GDM1 (cell line): ENCODE results near the gene SESN3.
"Not testable (repeated sequence)": the region's sequence is repeated elsewhere in the genome, so short reads cannot be mapped to it uniquely, and the experiment has no call there.

Experiments
- DNase-seq: peaks from one replicate; lab custom pipeline; 2025; lab: John Stamatoyannopoulos, UW

Gene SESN3

DNA sequence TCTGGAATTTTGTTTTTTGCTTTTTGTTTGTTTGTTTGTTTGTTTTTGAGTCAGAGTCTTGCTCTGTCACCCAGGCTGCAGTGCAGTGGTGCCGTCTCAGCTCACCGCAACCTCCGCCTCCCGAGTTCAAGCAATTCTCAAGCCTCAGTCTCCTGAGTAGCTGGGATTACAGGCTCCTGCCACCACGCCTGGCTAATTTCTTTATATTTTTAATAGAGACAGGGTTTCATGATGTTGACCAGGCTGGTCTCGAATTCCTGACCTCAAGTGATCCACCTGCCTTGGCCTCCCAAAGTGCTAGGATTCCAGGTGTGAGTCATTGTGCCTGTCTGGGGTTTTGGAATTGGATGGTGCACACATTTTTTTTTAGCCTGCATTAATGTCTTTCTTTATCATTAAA, 20.9 kb upstream of the SESN3 start:
- DNase-seq = not testable (repeated sequence)

DNA sequence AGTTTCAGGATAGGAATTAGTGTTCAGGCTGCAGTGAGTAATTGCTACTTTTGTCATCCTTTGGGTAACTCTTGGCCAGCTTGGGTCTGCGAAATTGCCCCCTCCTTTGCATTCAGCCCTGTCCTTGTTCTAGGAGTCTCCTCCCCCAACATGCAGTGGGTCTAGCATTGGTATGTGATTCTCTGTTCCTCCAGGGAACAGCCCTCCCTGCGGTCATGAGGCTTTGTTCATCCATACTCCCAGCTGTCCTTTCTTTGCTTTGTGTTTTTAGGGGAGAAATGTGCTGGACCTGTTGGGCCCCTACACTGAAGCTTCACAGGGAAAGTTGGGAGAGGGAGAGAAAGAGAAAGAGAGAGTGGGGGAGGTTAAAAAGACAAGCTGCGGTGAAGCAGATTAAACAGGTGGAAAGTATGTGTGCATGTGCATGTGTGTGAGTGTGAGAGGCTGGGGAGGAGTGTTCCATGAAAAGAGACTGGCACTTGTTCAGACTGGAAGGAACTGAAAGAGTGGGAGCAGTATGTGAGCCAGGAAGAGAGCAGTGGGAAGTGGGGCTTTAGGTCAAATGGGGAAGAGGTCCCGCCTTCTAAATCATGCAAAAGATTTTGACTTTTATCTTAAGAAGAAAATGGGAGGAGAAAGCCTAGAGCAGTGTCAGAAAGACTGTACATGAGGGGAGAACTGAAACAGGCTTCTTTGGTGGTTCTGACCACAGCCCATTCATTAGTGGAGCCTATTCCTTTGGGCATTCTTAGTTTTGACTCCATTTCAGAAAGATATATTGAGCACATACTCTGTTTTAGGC, 17.9 kb upstream of the SESN3 start:
- no peak for DNase-seq

DNA sequence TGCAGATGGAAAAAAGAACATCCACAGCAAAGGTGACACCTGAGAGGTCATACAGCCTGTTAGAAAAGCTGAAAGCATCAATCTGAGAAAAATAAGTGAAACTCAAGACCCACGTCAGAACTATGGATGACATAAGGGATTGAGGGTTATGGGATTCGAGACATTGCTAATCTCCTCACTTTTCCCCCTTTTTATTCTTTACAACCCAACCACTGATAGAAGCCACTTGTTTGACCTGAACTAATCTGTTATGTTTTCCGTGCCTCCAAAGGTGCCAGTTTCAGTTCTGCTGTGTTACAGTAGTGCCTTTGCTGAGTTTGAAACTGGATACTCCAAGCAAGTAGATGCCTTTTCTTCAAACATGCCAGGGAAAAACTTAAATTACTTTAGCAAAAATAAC, 16.9 kb upstream of the SESN3 start:
- DNase-seq = no peak

DNA sequence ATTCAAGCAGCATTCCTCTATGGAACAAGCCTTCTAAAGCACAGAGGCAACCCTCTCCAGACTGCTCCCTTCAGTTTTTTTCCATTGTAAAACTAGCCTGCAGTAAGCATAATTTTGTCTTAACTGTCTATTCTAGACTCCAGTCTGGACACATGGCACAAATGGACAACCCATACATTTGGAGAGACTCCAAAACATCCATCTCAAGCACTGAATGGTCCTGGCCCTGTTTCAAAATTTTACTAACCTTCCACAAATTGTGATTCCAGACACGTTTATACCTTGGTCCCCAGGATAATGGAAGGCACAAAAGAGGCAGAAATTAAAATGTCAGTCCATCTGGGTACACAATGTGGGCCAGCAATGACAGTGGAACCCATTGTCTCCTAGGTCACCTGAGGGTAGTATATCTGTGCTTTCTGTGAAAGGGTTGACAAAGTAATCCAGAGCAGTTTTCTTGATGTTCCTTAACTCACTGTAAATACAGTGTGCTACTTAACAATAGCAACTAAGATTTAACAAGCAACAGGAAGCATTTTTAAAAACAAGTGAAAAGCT, 16.2 kb upstream of the SESN3 start:
- DNase-seq = no peak

DNA sequence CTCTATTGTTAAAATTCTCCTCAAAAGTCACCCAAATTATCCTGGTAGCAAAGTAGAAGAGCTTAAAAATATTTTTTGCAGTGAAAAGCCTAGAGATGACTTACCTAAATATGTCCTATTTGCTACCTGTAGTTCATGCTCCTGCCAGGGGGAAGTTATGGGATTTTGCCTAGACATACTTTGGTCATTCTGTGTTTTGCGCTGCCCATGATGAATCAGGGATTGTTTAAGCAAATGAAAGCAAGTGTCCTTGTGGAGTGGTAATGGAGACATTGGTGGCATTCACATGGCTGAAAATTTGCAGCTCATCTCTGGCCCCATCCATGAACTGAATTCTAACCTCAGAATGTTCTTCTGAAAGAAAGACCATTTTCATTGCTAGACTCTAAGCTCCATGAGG, 14.6 kb upstream of the SESN3 start:
- no peak for DNase-seq

DNA sequence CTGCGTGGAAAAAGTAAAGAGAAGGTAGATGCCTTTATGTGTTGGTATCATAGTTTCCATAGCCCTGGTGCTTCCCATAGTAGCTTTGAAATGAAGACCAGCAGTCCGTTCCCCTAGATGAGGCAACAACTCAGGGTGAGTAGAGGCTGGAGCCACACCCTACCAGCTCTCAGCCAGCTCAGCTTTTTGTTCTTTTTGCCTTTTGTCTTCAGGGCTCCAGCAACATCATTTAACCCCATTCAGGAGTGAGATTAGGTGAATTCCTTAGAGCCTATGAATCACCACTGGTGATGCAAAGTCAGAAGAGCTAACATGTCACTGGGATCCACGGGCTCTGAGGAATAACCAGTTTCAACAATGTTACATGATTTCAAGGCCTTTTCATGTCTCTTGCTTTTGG, 14.0 kb upstream of the SESN3 start:
- DNase-seq = no peak

DNA sequence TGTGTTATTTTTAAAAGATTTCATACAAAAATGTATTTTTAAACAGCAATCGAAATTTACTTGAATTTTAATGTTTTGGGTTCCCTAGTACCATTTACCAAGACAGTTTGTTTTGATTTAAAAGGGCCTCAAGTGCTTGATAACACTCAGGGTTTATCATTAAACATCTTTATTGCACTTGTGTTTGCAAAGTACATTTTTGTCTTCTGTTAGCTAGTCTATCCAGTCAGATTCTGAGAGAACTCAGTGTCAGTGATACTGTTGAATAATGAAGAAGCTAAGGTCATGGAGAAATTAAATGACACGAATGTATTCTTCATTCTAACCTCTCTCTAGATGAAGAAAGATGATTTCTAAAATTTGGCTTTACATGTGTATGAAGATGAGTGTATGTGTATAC, 12.7 kb upstream of the SESN3 start:
- no peak for DNase-seq

DNA sequence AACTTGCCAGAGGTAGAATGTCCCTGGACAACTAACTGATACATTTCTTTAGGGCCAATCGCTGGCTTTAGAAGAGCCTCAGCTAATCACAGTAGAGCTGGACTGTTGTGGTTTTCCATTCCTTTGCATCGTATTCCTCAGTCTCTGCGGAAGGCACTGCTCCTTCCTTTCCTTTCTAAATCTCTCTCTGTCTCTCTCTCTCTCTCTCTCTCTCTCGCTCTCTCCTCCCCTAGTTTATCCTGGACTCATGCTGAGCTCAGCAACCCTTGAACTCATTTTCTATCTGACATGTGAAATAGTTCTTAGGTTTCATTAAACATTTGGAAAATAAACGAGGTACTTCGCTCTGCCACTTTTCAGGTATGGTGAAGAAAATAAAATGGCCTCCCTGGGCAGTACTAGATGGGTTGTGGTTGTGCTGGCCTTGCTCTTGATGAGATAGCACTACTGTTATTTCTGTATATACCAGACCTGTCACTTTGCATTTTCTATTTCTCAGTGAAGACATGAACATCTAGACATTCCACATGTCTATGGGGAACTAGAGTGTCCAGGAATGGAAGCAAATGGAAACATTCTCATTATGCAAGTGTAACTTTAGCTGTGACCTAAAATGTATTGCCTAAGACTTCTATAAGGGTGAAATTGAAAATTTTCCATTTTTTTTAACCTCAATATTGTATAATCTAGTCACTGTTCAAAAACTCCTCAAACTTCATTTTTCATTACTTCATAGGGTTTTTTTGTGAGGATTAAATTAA, 12.0 kb upstream of the SESN3 start:
- DNase-seq = no peak

DNA sequence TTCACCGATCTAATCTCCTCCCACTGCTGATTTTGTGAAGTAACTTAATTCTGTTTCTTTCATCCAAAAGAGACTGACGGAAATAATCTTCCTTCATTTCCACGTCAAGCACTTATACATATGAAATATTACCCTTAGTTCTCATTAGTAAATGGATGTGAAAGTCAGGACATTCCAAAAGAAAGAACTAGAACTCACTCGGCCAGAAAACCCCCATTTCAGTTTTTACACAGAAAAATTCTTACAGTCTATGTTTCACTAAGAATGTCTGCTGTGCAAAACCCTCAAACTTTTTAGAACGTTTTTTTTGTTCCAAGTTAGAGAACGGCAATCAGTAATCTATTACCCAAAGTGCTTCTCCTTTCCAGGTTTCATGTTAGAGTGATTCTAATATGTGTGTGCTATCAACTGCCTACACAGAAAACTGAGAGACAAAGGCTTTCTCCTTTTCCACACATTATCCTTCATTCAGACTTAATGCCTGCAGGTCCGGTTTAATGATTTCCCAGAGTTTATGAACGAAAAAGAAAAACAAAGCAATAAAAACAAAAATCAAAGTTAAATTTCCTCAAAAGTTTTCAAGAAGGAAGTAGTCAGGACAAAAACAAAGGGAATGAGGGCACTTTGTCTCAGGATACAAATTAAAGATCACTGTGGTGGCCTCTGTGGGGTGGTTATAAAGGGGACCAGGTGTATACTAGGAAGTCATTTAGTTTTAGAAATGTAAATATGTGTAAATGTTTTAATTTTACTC, 11.3 kb upstream of the SESN3 start:
- DNase-seq = no peak

DNA sequence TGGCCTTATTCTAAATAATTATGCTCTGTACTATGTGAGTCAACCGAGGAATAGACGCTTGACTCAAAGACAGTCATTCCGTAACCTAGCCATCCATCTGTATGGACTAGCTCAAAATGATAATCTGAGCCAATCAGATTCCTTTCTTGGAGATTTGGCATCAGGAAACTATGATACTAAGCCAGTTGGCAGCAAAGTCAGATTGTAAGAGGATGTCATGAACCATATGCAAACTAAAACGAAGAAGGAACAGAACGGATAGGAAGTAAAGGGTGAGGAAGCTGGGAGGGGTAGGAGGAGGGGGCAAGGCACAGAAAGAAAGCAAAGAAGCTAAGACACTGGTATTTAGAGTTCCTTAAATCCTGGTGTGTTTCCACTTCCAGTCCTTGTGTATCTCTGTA, 10.7 kb upstream of the SESN3 start:
- DNase-seq = no peak

DNA sequence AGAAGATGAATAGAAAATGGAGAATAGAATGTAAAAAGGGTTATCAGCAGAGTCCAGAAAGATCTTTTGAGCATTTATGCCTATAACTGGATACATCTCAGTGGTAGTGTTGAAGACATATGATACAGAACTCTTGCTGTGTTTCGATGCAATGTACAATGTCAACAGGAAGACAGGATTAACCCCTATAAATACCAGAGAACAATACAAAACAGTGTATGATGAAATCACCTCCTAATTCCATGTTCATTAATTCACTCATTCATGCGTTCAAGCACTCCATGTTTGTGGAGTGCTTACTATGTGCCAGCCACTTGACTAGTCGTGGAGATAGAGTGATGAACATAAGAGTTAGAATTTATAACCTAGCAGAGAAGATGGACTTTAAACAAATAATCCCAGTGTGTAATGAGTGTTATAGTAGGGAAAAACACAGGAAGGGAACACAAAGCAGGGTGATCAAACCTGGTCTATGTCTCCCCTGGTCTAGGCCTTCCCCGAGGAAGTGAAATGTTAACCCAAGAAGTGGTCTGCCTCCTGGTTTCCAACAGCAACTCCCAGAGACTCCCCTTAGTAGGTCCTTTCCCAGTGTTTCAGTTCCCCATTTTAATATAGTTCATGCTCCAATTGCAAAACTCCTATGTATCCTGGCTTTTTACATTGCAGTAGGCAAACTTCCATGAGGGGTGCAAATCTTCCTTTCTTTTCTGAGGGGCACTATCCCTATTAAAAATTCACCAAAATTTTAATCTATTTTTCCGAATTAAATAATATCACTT, 9.1 kb upstream of the SESN3 start:
- no peak for DNase-seq

DNA sequence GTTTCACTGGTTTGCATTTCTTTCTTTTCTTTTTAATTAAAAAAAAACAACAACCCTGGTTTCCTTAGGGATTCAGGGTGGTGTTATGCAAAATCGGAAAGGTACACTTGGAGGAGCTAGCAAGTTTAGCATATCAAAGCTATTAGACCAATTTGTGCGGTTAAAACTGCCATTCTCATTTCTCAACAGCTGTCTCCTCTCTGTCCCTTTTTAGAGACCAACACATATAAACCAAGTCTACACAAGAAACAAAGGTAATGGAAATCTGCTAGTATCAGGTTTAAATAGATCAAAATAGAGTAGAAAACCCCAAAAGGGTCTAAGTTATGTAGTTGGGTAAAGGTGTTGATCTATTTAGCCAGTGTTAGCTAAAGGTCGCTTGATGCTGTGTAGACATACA, 1.7 kb upstream of the SESN3 start:
- no peak for DNase-seq

DNA sequence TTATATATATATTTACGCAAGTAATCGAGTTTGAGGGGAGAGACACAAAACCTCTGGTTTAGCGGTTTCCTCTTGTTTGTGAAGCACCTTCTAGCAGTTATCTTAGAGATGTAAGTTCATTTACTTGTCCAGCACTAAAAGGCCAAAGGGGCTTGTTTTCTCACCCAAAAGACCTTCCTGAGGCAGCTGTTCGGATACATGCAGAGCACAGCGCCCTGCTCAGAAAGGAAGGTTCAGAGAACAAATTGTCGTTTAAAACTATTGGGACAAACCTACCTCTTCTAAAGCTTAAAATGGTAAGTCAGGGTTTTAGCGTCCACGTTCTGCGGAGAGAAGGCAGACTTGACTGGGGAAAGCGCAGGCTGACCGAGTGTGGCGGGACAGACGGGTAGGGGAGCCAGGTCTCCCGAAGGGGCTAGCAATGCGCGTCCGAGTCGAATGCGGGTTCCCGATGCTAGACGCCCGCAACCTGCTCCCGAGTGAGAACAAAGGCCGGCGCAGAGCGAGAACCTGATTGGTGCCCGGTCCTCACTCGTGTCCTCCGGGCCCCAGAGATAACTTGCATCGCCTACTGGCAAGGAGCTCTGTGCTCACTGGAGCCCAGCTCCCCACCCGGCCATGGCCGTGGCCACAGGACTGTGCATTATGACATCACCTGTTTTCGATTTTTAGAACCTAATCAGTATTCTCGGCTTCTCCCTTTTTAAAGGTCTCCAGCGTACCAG, 1.0 kb upstream of the SESN3 start:
- no peak for DNase-seq

DNA sequence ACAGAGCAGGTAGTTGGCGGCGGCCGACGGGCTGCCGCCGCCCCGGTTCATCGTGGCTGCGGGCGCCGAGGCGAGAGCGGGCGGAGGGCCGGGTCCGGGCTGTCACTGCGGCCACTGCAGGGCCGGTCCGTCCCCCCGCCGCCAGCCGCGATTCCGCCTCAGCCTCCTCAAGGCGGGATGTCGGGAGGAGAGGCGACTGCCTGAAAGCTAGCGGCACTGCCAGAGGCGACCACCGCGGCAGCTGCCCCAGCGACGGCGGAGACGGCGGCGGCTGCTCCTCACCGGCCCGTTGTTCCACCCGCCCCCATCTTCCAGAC, 234 bp downstream of the SESN3 start:
- DNase-seq = no peak

DNA sequence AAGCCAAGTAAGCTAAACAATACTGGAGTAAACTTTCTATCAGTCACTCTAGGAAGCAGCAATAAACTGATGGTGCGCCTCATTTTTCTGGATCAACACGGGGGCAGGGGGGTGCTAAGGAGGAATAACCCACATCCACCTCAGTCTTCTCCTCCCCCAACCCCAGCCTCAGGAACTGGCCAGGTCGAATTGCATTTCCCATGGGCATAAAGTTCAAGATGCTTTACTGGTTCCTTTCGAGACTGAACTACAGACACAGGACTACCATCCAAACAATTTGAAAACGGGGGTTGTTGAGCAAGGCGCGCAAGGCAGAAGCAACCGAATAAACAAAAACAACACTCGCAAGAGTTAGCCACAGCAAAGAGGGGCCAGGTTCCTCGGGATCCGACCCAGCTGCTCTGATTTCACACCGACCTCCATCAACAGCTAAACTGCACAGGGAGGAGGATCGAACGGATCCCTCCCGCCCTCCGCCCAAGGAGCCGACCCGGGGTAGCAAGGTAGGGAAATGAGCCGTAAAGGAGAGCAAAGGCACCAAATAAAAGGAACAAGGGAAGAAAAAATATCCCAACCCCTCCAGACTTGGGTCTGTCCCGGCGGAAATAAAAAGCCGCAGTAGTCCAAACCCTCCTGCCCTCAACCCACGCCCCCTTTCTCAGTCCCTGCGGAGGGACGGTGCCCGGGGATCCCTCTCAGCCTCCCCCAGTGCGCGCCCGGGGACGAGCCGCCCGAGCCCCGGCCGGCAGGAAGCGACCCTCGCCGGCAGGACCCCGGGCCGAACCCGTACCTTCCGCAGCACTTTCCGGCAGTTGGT, 801 bp downstream of the SESN3 start:
- DNase-seq = no peak

DNA sequence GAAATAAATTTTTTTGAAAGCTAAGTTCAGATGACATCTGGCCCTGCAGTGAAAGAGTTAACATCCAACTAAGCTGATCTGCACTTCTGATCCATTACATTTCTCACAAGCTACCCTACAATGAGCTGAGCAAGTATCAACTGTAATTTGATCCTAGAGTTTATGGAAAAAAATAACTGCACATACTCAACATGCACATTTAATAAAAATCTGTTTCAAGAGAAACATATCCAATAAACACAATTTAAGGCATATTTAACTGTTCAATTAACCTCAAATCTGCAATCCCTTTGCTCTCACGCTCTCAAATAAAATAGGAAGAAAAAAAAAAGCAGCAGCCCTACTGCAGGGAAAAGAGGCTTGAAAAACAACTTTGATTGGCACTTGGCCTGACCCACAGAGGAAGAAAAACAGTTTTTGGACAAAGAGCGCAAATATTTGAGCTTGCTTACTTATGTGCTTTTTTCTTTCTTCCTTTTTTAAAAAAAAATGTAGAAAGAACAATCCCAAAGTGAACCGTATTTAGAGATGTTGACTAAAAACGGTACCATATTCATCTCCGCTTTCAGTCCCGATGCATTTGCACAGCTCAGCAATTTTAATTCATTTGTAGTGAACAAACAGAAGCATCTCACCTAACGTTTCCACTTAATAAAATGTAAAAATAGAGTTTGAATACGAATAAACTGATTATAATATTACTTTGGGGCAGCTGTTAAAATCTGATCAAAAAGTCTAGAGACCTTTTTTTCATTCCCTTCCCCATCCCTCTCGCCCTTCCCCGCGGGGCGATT, 1.6 kb downstream of the SESN3 start:
- DNase-seq = no peak

DNA sequence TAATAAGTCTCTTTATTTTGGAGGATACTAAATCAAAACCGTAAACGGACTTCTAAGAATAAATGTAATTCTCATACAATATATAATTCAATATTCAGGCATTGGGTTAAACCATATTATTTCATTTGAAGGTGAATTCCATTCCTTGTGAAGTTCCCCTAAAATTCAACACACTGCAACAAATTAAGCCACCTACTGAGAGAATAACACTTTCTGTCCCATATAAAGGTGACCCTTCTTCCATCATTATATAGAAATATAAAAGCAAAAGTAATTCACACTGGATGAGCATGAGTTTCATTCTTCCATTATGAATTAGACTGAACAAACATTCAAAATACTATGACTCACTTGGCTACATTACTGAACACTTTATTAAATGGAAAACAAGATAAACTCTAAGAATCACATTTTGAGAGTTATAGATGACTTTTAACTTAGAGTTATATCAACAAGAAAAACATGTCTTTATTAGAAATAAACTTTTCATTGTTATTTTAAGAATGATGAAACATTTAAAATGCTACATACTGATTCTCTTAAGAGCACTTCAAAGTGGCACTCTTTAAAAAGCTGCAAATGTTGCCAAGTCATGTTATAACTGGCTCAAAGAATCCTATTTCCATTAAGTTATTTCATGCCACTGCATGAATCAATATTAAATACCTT, 2.8 kb downstream of the SESN3 start:
- no peak for DNase-seq

DNA sequence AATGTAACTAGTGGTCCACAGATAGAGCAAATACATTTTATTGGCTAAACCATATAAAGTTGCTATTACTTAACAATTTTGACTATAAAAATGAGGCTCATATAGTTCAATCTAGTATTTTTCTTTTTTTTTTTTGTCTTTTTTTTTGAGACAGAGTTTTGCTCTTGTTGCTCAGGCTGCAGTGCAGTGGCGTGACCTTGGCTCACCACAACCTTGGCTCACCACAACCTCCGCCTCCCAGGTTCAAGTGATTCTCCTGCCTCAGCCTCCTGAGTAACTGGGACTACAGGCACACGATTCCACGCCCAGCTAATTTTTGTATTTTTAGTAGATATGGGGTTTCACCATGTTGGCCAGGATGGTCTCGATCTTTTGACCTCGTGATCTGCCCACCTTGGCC, 3.9 kb downstream of the SESN3 start:
- DNase-seq = not testable (repeated sequence)

DNA sequence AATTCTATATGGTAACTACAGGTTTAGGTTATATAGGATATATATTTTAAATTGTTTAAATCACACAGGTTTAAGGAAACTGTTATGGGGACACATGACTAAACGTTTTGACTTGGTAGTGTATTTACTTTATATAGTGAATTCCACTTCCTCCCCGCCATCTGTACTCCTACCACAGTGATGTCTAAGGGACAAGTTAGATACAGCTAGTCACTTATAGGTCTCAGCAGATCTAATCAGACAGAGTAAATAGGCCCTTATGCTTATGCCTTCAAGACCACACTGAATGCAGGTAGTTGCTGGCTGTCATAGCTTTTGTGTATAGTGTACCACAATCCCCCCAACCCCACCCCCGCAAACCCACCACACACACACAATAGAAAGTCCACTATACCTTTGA, 8.2 kb downstream of the SESN3 start:
- no peak for DNase-seq
